ENCODE data around the gene UGT1A8.

DNA sequence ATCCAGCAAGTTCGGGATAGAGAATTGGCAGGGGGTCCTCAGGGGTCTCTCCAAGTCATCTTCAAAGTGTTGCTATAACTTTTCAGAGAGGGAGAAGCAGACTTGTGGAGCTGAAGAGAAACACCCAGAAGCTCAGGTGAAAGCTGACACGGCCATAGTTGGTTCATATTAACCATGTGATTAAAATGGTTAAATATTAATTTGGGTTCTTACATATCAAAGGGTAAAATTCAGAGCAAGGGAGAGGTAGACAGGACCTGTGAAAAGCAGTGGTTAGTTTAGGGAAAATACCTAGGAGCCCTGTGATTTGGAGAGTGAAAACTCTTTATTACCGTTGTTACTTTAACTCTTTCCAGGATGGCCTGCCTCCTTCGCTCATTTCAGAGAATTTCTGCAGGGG lies 75.2 kb downstream of the UGT1A8 start, which contains the start of gene UGT1A6:
- TF ChIP-seq, protein P1, sequence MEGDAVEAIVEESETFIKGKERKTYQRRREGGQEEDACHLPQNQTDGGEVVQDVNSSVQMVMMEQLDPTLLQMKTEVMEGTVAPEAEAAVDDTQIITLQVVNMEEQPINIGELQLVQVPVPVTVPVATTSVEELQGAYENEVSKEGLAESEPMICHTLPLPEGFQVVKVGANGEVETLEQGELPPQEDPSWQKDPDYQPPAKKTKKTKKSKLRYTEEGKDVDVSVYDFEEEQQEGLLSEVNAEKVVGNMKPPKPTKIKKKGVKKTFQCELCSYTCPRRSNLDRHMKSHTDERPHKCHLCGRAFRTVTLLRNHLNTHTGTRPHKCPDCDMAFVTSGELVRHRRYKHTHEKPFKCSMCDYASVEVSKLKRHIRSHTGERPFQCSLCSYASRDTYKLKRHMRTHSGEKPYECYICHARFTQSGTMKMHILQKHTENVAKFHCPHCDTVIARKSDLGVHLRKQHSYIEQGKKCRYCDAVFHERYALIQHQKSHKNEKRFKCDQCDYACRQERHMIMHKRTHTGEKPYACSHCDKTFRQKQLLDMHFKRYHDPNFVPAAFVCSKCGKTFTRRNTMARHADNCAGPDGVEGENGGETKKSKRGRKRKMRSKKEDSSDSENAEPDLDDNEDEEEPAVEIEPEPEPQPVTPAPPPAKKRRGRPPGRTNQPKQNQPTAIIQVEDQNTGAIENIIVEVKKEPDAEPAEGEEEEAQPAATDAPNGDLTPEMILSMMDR (IDR thresholded peaks at IDR 0.05; ENCODE audit: low read depth, low read length), result no peak
- TF ChIP-seq POLR2A (IDR thresholded peaks at IDR 0.05; ENCODE audit: extremely low read depth, insufficient read length), result no peak
- TF ChIP-seq, protein P2, sequence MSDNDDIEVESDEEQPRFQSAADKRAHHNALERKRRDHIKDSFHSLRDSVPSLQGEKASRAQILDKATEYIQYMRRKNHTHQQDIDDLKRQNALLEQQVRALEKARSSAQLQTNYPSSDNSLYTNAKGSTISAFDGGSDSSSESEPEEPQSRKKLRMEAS (IDR thresholded peaks at IDR 0.05; ENCODE audit: low read depth, low read length), result no peak
- no peak for TF ChIP-seq MYC (IDR thresholded peaks at IDR 0.05; ENCODE audit: low read depth, low read length)
